Central memory CD8-positive, alpha-beta T cell (primary cell): Measurements from ENCODE around the gene ZNF77.
"Not testable (repeated sequence)": the region's sequence is repeated elsewhere in the genome, so short reads cannot be mapped to it uniquely, and the experiment has no call there.

Source experiments
- ATAC-seq: fragments of 150-1000 bp; cut with Tn5 transposase; replicated peaks from 2 replicates; pipeline ENCODE4 v1.10.0; 2022; ENCODE audit warnings: mild to moderate bottlenecking, moderate FRiP score, moderate number of reproducible peaks; ENCODE audit not compliant: poor library complexity, severe bottlenecking; ENCODE audit errors: extremely low read depth
- DNase-seq, 2 donors: peaks; one replicate each; pipeline ENCODE4 v3.0.0; 2021; ENCODE audit warnings: low spot score in 2 of 2
- H3K27ac Mint-ChIP-seq: one replicate; pipeline ENCODE4 v1.8.0; 2022; ENCODE audit warnings: low read depth, mild to moderate bottlenecking, moderate library complexity, mixed read lengths
- H3K27me3 Mint-ChIP-seq: one replicate; pipeline ENCODE4 v1.8.0; 2022; ENCODE audit warnings: mixed read lengths
- H3K36me3 Mint-ChIP-seq: one replicate; pipeline ENCODE4 v1.8.0; 2022; ENCODE audit warnings: mild to moderate bottlenecking, moderate library complexity, mixed read lengths; ENCODE audit not compliant: insufficient read depth
- H3K4me1 Mint-ChIP-seq: one replicate; pipeline ENCODE4 v1.8.0; 2022; ENCODE audit warnings: mixed read lengths
- H3K4me3 Mint-ChIP-seq: one replicate; pipeline ENCODE4 v1.8.0; 2022; ENCODE audit warnings: mild to moderate bottlenecking, moderate library complexity, mixed read lengths
- H3K9me3 Mint-ChIP-seq: one replicate; pipeline ENCODE4 v1.8.0; 2022; ENCODE audit warnings: mixed read lengths

The ZNF77 gene

GRCh38 chr19:2933490-2933910 lies 11.3 kb downstream of the ZNF77 start:
- DNase-seq (no peak), ATAC-seq (no peak)
- peaks cover 24% of the 10 kb centered on the region for H3K9me3 Mint-ChIP-seq
- H3K27me3 Mint-ChIP-seq: no peaks in the 10 kb centered on the region
- H3K27ac Mint-ChIP-seq: no peak overlapping the region
- peaks cover 21% of the 10 kb centered on the region for H3K36me3 Mint-ChIP-seq
- no peak overlapping the region for H3K4me3 Mint-ChIP-seq
- no peaks in the 10 kb centered on the region for H3K4me1 Mint-ChIP-seq

- Mint-ChIP-seq H3K4me1 (no peaks in the 10 kb centered on the region), H3K27me3 (no peaks in the 10 kb centered on the region), H3K4me3 (no peak overlapping the region), H3K27ac (no peak overlapping the region), H3K36me3 (no peaks in the 10 kb centered on the region), H3K9me3 (peaks cover 12% of the 10 kb centered on the region)
- ATAC-seq: no peak
- DNase-seq: no peak
Observed at GRCh38 chr19:2927032-2927430, 17.7 kb downstream of the ZNF77 start.

DNA sequence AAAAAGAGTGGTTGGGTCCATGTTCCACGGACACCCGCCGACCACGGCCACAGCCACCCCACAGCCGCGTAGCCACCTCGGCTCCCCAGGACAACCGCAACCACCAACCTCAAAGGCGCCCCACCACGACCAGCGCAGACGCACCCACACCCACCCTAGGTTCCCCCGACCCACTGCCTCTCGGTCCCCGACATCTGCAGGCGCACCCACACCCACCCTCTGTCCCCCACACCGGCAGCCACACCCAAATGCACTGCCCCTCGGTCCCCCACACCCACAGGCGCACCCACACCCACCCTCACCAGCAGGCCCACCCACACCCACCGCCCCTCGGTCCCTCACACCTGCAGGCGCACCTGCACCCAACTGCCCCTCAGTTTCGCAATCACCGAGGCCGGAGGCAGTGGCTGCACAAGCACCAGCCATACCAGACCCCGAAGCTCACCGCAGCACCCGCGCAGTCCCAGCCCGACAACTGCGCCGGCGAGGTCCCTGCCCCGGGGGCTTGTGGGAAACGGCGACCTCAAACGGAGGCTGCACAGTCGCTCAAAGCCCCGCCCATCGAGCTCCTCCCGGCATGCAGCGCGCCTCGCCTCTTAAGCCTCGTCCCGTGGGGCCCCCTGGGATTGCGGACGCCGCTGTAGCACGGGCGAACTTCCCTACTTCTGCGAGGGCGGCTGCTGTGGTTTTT lies 18.3 kb downstream of the ZNF77 start:
- Mint-ChIP-seq H3K27ac (no peak overlapping the region), H3K9me3 (peaks cover 10% of the 10 kb centered on the region), H3K4me1 (no peaks in the 10 kb centered on the region), H3K36me3 (no peaks in the 10 kb centered on the region), H3K4me3 (no peak overlapping the region), H3K27me3 (no peaks in the 10 kb centered on the region)
- DNase-seq (no peak), ATAC-seq (no peak)

- Mint-ChIP-seq H3K27ac (no peak overlapping the region), H3K27me3 (no peaks in the 10 kb centered on the region), H3K4me1 (no peaks in the 10 kb centered on the region), H3K4me3 (no peak overlapping the region), H3K9me3 (no peaks in the 10 kb centered on the region), H3K36me3 (no peaks in the 10 kb centered on the region)
- no peak for ATAC-seq
- no peak for DNase-seq
Observed at GRCh38 chr19:2923510-2923909, 21.3 kb downstream of the ZNF77 start.

- DNase-seq (no peak), ATAC-seq (no peak)
- Mint-ChIP-seq H3K27ac (no peak overlapping the region), H3K4me1 (no peaks in the 10 kb centered on the region), H3K36me3 (peaks cover 2% of the 10 kb centered on the region), H3K9me3 (no peaks in the 10 kb centered on the region), H3K27me3 (no peaks in the 10 kb centered on the region), H3K4me3 (no peak overlapping the region)
Observed at GRCh38 chr19:2922987-2923386, 21.8 kb downstream of the ZNF77 start.

- Mint-ChIP-seq H3K27me3 (no peaks in the 10 kb centered on the region), H3K4me1 (no peaks in the 10 kb centered on the region), H3K36me3 (peaks cover 19% of the 10 kb centered on the region), H3K27ac (no peak overlapping the region), H3K4me3 (no peak overlapping the region), H3K9me3 (peaks cover 7% of the 10 kb centered on the region)
- no peak for ATAC-seq
- DNase-seq: no peak
Observed at GRCh38 chr19:2917275-2918184, 27.2 kb downstream of the ZNF77 start.

DNA sequence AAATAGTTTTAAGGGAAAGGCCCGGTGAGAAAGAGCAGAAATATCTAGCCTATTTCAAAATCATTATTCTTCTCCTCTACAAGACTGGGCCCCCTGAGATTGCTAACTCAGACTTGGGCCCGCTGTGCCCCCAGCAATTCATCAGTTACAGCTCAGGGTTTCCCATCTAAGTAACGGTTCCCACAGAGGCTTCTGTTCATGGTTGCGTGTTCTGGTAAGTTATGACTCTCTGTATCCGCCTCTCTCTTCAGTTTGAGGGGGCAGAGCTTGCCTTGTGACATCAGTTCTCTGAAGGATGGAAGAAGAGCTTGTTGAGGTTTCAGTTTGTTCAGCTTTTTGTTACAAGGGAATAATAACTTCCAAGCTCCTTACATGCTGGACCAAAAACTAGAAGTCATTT lies 32.5 kb downstream of the ZNF77 start:
- no peaks in the 10 kb centered on the region for H3K27me3 Mint-ChIP-seq
- H3K27ac Mint-ChIP-seq: no peak overlapping the region
- peaks cover 17% of the 10 kb centered on the region for H3K4me1 Mint-ChIP-seq
- no peak overlapping the region for H3K4me3 Mint-ChIP-seq
- H3K9me3 Mint-ChIP-seq: peaks cover 5% of the 10 kb centered on the region
- no peak for ATAC-seq
- peaks cover 14% of the 10 kb centered on the region for H3K36me3 Mint-ChIP-seq
- no peak for DNase-seq

DNA sequence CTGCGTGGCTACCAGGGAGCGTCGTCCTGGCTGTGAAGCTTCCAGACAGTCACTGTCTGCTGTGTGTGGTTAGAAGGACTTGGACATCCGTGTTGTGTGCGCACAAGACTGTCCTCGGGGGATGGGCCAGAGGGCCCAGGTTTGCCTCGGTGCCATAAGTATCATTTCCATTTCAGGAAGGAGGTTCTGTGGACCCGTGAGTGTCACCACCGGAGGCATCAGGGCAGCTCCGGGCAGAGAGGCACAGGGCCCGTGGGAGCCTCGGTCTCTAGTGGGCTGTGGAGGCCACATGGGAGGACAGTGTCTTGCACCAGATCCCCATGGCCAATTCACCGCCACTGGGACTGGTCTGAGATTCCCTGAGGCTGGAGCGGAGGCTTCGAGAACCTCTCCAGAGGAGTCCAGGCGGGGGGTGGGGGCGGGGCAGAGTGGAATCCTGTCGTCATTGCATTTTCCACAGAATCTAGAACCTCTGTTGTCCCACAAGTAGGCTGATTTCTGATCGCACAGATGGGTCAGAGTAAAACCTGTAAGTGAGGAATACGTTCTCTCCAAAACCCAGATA lies 38.1 kb downstream of the ZNF77 start:
- Mint-ChIP-seq H3K4me3 (no peak overlapping the region), H3K9me3 (no peaks in the 10 kb centered on the region), H3K4me1 (peaks cover 22% of the 10 kb centered on the region), H3K27ac (no peak overlapping the region), H3K27me3 (no peaks in the 10 kb centered on the region), H3K36me3 (no peaks in the 10 kb centered on the region)
- DNase-seq (no peak), ATAC-seq (no peak)

DNA sequence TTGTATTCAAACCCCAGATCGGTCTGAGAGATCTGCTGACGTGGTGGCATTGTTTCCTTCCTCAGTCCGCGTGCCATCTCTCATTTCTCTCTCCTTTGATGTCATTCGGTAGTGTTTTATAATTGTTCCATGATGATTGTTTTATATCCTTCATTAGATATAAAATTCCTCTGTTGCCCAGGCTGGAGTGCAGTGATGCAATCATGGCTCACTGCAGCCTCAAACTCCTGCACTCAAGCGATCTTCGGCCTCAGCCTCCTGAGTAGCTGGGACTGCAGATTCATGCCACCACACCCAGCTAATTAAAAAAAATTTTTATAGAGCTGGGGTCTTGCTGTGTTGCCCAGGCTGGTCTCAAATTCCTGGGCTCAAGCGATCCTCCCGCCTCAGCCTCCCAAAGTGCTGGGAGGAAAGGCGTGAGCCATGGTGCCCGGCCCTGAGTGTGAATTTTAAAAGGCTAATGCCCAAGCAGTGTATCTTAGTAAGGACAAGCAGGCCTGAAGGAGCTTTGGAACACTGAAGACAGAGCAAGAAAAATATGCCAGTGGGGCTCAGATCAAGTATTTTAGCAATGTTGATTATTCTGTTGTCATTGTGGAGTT lies 38.8 kb downstream of the ZNF77 start:
- Mint-ChIP-seq H3K4me3 (no peak overlapping the region), H3K27me3 (no peaks in the 10 kb centered on the region), H3K9me3 (no peaks in the 10 kb centered on the region), H3K27ac (no peak overlapping the region), H3K36me3 (peaks cover 1% of the 10 kb centered on the region), H3K4me1 (peaks cover 27% of the 10 kb centered on the region)
- ATAC-seq (no peak), DNase-seq (no peak)

- not testable (repeated sequence) for DNase-seq, ATAC-seq, H3K4me3 Mint-ChIP-seq, H3K36me3 Mint-ChIP-seq, H3K27ac Mint-ChIP-seq, H3K27me3 Mint-ChIP-seq, H3K9me3 Mint-ChIP-seq
- H3K4me1 Mint-ChIP-seq: peaks cover 27% of the 10 kb centered on the region
Observed at GRCh38 chr19:2903326-2903725, 41.4 kb downstream of the ZNF77 start.

DNA sequence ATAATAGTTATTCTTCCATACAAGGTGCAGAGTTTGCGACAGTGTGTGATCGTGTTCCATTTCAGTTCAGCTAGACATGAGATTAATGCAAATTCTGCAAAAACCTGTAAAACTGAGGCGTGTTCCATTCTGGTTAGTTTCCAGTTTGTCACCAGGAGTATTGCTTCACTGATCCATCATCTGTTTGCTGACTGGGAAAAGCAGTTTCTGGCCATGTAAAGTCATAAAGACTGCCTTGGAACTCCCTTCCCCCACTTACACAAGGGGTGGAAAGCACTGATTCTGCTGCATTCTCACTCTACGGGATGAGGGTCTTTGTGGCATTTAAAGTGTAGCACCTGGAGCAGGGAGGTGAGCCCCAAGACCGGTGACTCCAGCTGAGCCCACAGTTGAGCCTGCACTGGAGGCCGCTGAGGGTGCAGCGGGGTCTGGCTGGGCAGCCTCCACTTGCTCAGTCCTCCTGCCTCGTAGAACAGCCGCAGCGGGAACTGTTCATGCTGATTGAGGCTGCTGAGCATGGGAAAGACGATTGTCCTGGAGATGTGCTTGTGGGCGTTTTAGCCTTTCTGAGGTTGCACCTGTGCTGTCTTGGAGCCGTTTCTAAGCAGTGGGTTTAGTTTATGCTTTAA lies 42.1 kb downstream of the ZNF77 start:
- Mint-ChIP-seq H3K27ac (no peak overlapping the region), H3K36me3 (peaks cover 10% of the 10 kb centered on the region), H3K9me3 (no peaks in the 10 kb centered on the region), H3K4me3 (no peak overlapping the region), H3K27me3 (no peaks in the 10 kb centered on the region), H3K4me1 (peaks cover 27% of the 10 kb centered on the region)
- no peak for DNase-seq
- no peak for ATAC-seq
